Epithelial cell of proximal tubule (primary cell): Measurements from ENCODE around the gene TSPAN8. TPM values are rescaled to one million over a fixed set of nuclear protein-coding genes. Genes with fewer than 3 reads are reported as not detected.

Experiments used
- DNase-seq: peaks from one replicate; pipeline ENCODE4 v3.0.0-alpha.2; 2011; ENCODE audit warnings: low read depth
- H3K4me3 ChIP-seq: 2 replicates; pipeline ENCODE4 v1.5.1; 2011; ENCODE audit warnings: low read depth, mild to moderate bottlenecking, low read length
- total RNA-seq: library from RNA; depleted of rRNA; stranded (reverse); fragments of >200 nt; gene quantifications from 2 replicates; pipeline ENCODE4 v1.2.3, GENCODE V29; 2015
- TF ChIP-seq, protein P1 (sequence below): conservative IDR thresholded peaks from 2 replicates; pipeline ENCODE4 v1.5.1; 2012; ENCODE audit warnings: low read depth, mild to moderate bottlenecking, low read length

The TSPAN8 gene
- 3.8 TPM in 1 of 2 replicates, not detected in the other for total RNA-seq

DNA sequence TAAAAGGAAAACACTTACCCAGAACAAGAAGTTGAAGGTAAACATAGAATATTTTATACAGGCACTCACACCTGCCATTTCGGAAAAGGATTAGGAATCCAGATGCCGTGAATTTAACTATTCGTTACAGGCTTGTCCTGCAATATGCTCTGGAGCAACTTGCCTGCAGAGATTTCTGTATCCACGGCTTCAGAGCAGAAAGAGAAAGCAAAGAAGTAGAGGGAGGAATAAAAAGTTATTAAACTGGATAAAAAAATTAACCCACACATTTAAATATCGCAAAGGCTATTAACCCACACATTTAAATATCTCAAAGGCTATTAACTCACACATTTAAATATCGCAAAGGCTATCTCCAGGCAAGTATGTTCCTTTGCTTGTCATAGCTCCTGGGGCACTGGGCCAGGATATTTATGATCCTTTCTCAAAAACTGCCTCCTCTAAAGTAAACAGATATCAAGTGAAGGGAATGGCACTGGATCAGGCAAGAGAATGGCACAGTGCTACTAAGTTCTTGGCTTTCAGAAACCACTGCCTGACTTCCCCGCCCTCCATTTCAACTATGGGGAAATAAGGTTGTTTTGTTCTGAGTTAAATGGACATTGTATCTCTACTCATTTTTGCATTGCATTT is at the start of gene TSPAN8:
Gene TSPAN8, minus strand, starts transcription at position 399 of the 633 bp plus-strand sequence. Its CDS starts 321 bp downstream, at position 78.
- H3K4me3 ChIP-seq = peak within 1 kb of the TSS; percentile 39

DNA sequence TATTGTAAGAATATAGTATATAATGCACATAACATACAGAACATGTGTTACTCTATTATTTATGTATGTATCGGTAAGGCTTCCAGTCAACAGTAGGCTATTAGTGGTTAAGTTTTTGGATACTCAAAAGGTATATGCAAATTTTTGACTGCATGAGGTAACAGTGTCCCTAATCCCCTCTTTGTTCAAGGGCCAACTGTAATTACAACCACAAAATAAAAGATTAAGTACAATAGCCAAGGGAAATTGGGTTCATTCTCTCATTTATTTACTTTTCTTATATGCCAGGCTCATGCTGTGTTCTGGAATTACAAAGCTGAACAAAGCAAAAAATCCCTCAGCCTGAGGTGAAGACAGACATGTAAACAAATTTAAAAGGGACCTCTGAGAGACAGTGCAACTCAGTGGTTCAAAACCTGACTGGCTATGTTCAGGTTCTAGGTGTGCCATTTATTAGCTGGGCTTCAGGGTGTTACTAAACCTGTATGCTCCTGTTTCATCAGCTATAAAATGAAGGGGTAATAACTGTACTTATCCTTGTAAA is 43.4 kb upstream of the TSPAN8 start:
- H3K4me3 ChIP-seq = no peak overlapping the region
- TF ChIP-seq, protein P1, sequence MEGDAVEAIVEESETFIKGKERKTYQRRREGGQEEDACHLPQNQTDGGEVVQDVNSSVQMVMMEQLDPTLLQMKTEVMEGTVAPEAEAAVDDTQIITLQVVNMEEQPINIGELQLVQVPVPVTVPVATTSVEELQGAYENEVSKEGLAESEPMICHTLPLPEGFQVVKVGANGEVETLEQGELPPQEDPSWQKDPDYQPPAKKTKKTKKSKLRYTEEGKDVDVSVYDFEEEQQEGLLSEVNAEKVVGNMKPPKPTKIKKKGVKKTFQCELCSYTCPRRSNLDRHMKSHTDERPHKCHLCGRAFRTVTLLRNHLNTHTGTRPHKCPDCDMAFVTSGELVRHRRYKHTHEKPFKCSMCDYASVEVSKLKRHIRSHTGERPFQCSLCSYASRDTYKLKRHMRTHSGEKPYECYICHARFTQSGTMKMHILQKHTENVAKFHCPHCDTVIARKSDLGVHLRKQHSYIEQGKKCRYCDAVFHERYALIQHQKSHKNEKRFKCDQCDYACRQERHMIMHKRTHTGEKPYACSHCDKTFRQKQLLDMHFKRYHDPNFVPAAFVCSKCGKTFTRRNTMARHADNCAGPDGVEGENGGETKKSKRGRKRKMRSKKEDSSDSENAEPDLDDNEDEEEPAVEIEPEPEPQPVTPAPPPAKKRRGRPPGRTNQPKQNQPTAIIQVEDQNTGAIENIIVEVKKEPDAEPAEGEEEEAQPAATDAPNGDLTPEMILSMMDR = no peak
- no peak for DNase-seq

More for the DNA sequence above, at the start of gene TSPAN8:
- TF ChIP-seq, protein P1 = no peak
- no peak for DNase-seq

DNA sequence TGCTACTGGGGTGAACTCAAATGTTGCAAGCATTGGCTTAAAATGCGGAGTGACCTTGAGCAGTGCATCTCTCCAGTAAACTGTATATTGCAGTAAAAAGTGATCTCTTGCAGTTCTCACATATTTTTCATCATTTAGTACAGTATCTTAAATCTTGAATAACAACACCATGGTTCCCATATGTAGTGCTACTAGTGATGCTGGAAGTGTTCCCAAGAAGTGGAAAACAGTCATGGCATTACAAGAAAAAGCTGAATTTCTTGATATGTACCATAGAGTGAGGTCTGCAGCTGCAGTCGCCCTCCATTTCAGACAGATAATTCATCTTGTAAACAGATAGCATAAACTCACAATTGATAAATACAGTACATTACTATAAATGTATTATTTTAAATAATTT is 42.9 kb upstream of the TSPAN8 start:
- DNase-seq = no peak
- H3K4me3 ChIP-seq = no peak overlapping the region
- TF ChIP-seq, protein P1 = no peak

GRCh38 chr12:71197460-71197859 is 39.7 kb upstream of the TSPAN8 start:
- DNase-seq = no peak
- TF ChIP-seq, protein P1 = no peak
- H3K4me3 ChIP-seq = no peak overlapping the region

GRCh38 chr12:71195338-71195896 is 37.6 kb upstream of the TSPAN8 start:
- H3K4me3 ChIP-seq = no peak overlapping the region
- DNase-seq = no peak
- TF ChIP-seq, protein P1 = no peak

- DNase-seq = no peak
- TF ChIP-seq, protein P1 = no peak
- no peak overlapping the region for H3K4me3 ChIP-seq
These were observed 36.9 kb upstream of the TSPAN8 start for GRCh38 chr12:71194657-71195056.
